Measurements from ENCODE around the gene ZYX. TPM values are rescaled to one million over a fixed set of nuclear protein-coding genes. Genes with fewer than 3 reads are reported as not detected.
A peak's percentile ranks its signal among the peaks of the same experiment; 100 is the strongest.

ZYX gene
- total and polyA plus RNA-seq, 2 of the 13 experiments (the other 11 are each of a cell fraction or from before 2014, with no cell fraction given), result 9.9 to 13.7 TPM

DNA sequence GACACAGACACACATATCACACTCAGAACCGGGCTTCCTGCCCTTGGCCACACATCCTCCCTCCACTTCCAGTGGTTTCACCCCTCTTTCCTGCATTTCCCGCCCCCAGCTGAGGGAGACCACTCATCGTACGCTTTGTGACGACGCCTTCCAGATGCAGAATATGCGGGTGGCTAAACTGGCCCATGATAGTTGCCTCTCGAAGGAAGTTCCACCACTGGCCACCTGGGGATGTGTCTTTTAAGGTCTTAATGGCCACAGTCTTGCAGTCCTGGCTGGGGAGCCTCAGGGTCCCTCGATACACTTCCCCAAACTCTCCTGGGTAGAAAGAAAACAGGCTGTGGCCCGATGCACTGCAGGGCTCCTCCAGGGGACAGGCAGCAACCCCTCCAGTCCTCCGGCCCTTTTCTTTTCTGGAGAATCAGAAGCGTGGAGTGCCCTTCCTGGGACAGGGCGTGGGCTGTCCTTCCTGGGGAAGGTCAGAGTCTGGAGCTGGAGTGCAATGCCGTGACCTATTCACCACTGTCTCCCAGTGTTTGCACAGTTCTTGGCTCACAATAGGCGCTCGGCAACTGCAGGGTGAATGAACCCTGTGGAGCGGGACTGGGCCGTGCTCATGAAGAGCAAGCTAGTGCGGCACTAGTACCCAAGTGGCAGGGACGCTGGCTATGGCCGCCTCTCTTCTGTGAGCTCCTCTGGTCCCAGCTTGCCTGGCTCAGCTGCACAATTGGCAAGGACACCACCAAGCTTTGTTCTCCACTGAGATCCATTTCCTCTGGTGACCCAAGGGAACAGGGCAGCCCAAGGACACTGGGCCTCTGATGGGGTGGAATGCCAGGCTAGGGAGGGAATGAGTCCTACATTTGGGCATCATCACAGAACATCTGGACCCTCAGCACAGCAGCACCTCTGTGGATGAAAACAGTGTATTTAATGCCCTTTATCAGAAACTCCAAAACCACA lies 14.3 kb downstream of the ZYX start (continued):
- TF ChIP-seq, protein P1, sequence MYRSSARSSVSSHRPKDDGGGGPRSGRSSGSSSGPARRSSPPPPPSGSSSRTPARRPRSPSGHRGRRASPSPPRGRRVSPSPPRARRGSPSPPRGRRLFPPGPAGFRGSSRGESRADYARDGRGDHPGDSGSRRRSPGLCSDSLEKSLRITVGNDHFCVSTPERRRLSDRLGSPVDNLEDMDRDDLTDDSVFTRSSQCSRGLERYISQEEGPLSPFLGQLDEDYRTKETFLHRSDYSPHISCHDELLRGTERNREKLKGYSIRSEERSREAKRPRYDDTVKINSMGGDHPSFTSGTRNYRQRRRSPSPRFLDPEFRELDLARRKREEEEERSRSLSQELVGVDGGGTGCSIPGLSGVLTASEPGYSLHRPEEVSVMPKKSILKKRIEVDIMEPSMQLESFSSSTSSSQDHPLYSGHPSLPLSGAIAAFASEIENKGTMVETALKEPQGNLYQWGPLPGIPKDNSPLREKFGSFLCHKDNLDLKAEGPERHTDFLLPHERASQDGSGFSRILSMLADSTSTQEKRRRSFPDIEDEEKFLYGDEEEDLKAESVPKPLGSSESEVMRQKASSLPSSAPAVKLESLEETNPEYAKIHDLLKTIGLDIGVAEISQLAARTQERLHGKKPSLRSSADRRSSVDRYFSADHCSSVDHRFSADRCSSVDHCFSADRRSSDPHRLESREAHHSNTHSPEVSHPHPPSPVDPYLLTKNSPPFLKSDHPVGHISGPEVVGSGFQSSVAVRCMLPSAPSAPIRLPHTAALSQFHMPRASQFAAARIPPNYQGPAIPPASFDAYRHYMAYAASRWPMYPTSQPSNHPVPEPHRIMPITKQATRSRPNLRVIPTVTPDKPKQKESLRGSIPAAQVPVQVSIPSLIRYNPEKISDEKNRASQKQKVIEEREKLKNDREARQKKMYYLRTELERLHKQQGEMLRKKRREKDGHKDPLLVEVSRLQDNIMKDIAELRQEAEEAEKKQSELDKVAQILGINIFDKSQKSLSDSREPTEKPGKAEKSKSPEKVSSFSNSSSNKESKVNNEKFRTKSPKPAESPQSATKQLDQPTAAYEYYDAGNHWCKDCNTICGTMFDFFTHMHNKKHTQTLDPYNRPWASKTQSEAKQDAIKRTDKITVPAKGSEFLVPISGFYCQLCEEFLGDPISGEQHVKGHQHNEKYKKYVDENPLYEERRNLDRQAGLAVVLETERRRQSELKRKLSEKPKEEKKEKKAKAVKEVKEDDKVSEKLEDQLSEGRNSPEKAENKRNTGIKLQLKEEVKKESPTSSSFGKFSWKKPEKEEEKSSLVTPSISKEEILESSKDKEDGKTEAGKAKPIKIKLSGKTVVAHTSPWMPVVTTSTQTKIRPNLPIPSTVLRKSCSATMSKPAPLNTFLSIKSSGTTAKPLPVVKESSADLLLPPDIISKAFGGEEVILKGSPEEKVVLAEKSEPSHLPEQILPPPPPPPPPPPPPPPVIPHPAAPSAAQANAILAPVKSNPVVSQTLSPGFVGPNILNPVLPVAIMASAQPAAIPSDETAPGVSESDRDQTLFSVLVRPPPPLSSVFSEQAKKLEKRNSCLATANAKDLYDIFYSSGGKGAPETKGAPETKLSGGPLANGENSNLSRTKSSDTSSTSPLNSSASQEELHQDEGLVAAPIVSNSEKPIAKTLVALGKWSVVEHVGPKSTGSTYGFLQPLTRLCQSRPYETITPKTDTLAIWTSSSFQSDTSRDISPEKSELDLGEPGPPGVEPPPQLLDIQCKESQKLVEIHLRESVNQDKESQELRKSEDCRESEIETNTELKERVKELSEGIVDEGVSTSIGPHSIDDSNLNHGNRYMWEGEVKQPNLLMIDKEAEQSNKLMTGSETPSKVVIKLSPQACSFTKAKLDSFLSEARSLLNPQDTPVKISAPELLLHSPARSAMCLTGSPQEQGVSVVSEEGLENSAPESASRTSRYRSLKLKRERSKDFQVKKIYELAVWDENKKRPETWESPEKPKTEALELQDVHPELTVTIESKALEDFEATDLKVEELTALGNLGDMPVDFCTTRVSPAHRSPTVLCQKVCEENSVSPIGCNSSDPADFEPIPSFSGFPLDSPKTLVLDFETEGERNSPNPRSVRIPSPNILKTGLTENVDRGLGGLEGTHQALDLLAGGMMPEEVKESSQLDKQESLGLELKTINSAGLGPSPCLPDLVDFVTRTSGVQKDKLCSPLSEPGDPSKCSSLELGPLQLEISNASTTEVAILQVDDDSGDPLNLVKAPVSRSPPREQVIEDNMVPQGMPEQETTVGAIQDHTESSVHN (CRISPR knock-in tag; IDR thresholded peaks at IDR 0.05), result 0 out of 2 replicates have a peak, but pooled peaks have one; percentile 40
- TF ChIP-seq POLR2AphosphoS2 (IDR thresholded peaks at IDR 0.05; ENCODE audit: low read depth, low read length) (no peak), EP300 (IDR thresholded peaks at IDR 0.05; ENCODE audit: low read depth in 2 of 2, low read length in 2 of 2) (peak; percentile 47 to 71), EP300 (CRISPR knock-in tag; IDR thresholded peaks at IDR 0.05; ENCODE audit: borderline replicate concordance) (peak; percentile 54; the same call in 1 of the 2 replicates), FOXM1 (CRISPR knock-in tag; IDR thresholded peaks at IDR 0.05) (no peak), DNMT1 (CRISPR knock-in tag; IDR thresholded peaks at IDR 0.05) (no peak)
- TF ChIP-seq, protein P2, sequence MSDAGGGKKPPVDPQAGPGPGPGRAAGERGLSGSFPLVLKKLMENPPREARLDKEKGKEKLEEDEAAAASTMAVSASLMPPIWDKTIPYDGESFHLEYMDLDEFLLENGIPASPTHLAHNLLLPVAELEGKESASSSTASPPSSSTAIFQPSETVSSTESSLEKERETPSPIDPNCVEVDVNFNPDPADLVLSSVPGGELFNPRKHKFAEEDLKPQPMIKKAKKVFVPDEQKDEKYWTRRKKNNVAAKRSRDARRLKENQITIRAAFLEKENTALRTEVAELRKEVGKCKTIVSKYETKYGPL (CRISPR knock-in tag; IDR thresholded peaks at IDR 0.05), result no peak
- TF ChIP-seq, protein P3, sequence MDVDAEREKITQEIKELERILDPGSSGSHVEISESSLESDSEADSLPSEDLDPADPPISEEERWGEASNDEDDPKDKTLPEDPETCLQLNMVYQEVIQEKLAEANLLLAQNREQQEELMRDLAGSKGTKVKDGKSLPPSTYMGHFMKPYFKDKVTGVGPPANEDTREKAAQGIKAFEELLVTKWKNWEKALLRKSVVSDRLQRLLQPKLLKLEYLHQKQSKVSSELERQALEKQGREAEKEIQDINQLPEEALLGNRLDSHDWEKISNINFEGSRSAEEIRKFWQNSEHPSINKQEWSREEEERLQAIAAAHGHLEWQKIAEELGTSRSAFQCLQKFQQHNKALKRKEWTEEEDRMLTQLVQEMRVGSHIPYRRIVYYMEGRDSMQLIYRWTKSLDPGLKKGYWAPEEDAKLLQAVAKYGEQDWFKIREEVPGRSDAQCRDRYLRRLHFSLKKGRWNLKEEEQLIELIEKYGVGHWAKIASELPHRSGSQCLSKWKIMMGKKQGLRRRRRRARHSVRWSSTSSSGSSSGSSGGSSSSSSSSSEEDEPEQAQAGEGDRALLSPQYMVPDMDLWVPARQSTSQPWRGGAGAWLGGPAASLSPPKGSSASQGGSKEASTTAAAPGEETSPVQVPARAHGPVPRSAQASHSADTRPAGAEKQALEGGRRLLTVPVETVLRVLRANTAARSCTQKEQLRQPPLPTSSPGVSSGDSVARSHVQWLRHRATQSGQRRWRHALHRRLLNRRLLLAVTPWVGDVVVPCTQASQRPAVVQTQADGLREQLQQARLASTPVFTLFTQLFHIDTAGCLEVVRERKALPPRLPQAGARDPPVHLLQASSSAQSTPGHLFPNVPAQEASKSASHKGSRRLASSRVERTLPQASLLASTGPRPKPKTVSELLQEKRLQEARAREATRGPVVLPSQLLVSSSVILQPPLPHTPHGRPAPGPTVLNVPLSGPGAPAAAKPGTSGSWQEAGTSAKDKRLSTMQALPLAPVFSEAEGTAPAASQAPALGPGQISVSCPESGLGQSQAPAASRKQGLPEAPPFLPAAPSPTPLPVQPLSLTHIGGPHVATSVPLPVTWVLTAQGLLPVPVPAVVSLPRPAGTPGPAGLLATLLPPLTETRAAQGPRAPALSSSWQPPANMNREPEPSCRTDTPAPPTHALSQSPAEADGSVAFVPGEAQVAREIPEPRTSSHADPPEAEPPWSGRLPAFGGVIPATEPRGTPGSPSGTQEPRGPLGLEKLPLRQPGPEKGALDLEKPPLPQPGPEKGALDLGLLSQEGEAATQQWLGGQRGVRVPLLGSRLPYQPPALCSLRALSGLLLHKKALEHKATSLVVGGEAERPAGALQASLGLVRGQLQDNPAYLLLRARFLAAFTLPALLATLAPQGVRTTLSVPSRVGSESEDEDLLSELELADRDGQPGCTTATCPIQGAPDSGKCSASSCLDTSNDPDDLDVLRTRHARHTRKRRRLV (CRISPR knock-in tag; IDR thresholded peaks at IDR 0.05), result no peak

Measured in HepG2 (cell line).